Measurements from ENCODE around the gene HCFC1. TPM values are rescaled to one million over a fixed set of nuclear protein-coding genes. Genes with fewer than 3 reads are reported as not detected.

Gene HCFC1
- total RNA-seq, 1 donor from 2014 or later: 61.2 TPM

- Histone ChIP-seq H3K36me3 (ENCODE audit: insufficient read depth, low read length) (no peaks in the 10 kb centered on the region), H3K27ac (ENCODE audit: low read depth, low read length) (no peak overlapping the region), H3K9ac (ENCODE audit: low read length) (no peak overlapping the region), H3K4me2 (ENCODE audit: low read length) (no peak overlapping the region), H2AFZ (ENCODE audit: low read depth, low read length) (no peak overlapping the region), H3K9me3 (ENCODE audit: insufficient read depth, low read depth, low read length) (no peaks in the 10 kb centered on the region), H4K20me1 (ENCODE audit: insufficient read depth, low read length) (no peaks in the 10 kb centered on the region), H3K4me1 (ENCODE audit: insufficient read depth, low read length) (peaks cover 6% of the 10 kb centered on the region), H3K27me3 (ENCODE audit: insufficient read depth, low read length) (no peaks in the 10 kb centered on the region), H3K4me3 (ENCODE audit: insufficient read depth, low read depth, low read length) (no peak overlapping the region), H3K79me2 (ENCODE audit: insufficient read depth, low read length) (no peaks in the 10 kb centered on the region)
- TF ChIP-seq, protein P1, sequence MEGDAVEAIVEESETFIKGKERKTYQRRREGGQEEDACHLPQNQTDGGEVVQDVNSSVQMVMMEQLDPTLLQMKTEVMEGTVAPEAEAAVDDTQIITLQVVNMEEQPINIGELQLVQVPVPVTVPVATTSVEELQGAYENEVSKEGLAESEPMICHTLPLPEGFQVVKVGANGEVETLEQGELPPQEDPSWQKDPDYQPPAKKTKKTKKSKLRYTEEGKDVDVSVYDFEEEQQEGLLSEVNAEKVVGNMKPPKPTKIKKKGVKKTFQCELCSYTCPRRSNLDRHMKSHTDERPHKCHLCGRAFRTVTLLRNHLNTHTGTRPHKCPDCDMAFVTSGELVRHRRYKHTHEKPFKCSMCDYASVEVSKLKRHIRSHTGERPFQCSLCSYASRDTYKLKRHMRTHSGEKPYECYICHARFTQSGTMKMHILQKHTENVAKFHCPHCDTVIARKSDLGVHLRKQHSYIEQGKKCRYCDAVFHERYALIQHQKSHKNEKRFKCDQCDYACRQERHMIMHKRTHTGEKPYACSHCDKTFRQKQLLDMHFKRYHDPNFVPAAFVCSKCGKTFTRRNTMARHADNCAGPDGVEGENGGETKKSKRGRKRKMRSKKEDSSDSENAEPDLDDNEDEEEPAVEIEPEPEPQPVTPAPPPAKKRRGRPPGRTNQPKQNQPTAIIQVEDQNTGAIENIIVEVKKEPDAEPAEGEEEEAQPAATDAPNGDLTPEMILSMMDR (IDR thresholded peaks at IDR 0.05; ENCODE audit: insufficient read depth, low read depth, low read length): no peak
- no peak for TF ChIP-seq EZH2 (IDR thresholded peaks at IDR 0.05; ENCODE audit: insufficient read depth, low read length)
- Mint-ChIP-seq H3K27ac (ENCODE audit: unreplicated experiment) (no peak overlapping the region), H3K9me3 (ENCODE audit: unreplicated experiment) (no peaks in the 10 kb centered on the region), H3K36me3 (ENCODE audit: low read depth, unreplicated experiment) (no peaks in the 10 kb centered on the region), H3K4me3 (ENCODE audit: unreplicated experiment) (no peak overlapping the region), H3K4me1 (ENCODE audit: low read depth, unreplicated experiment) (peaks cover 11% of the 10 kb centered on the region), H3K27me3 (ENCODE audit: low read depth, unreplicated experiment) (no peaks in the 10 kb centered on the region)
- no peak for DNase-seq (ENCODE audit: low read depth)
- FAIRE-seq: no peak
Observed at GRCh38 chrX:153903238-153903980, 68.2 kb downstream of the HCFC1 start.

- FAIRE-seq: no peak
- Mint-ChIP-seq H3K27ac (ENCODE audit: unreplicated experiment) (no peak overlapping the region), H3K4me3 (ENCODE audit: unreplicated experiment) (no peak overlapping the region), H3K27me3 (ENCODE audit: low read depth, unreplicated experiment) (no peaks in the 10 kb centered on the region), H3K9me3 (ENCODE audit: unreplicated experiment) (no peaks in the 10 kb centered on the region), H3K36me3 (ENCODE audit: low read depth, unreplicated experiment) (no peaks in the 10 kb centered on the region), H3K4me1 (ENCODE audit: low read depth, unreplicated experiment) (peaks cover 11% of the 10 kb centered on the region)
- TF ChIP-seq, protein P1 (IDR thresholded peaks at IDR 0.05; ENCODE audit: insufficient read depth, low read depth, low read length): no peak
- TF ChIP-seq EZH2 (IDR thresholded peaks at IDR 0.05; ENCODE audit: insufficient read depth, low read length): no peak
- no peak for DNase-seq (ENCODE audit: low read depth)
- Histone ChIP-seq H3K27me3 (ENCODE audit: insufficient read depth, low read length) (peaks cover 3% of the 10 kb centered on the region), H2AFZ (ENCODE audit: low read depth, low read length) (no peak overlapping the region), H3K4me3 (ENCODE audit: insufficient read depth, low read depth, low read length) (no peak overlapping the region), H3K27ac (ENCODE audit: low read depth, low read length) (no peak overlapping the region), H3K79me2 (ENCODE audit: insufficient read depth, low read length) (no peaks in the 10 kb centered on the region), H4K20me1 (ENCODE audit: insufficient read depth, low read length) (no peaks in the 10 kb centered on the region), H3K4me1 (ENCODE audit: insufficient read depth, low read length) (peaks cover 6% of the 10 kb centered on the region), H3K36me3 (ENCODE audit: insufficient read depth, low read length) (no peaks in the 10 kb centered on the region), H3K9me3 (ENCODE audit: insufficient read depth, low read depth, low read length) (no peaks in the 10 kb centered on the region), H3K4me2 (ENCODE audit: low read length) (no peak overlapping the region), H3K9ac (ENCODE audit: low read length) (no peak overlapping the region)
Observed at GRCh38 chrX:153902385-153902784, 69.2 kb downstream of the HCFC1 start.

GRCh38 chrX:153901753-153902140, 69.9 kb downstream of the HCFC1 start:
- Histone ChIP-seq H3K27ac (ENCODE audit: low read depth, low read length) (no peak overlapping the region), H2AFZ (ENCODE audit: low read depth, low read length) (no peak overlapping the region), H3K9me3 (ENCODE audit: insufficient read depth, low read depth, low read length) (no peaks in the 10 kb centered on the region), H3K79me2 (ENCODE audit: insufficient read depth, low read length) (no peaks in the 10 kb centered on the region), H4K20me1 (ENCODE audit: insufficient read depth, low read length) (no peaks in the 10 kb centered on the region), H3K36me3 (ENCODE audit: insufficient read depth, low read length) (no peaks in the 10 kb centered on the region), H3K4me3 (ENCODE audit: insufficient read depth, low read depth, low read length) (no peak overlapping the region), H3K27me3 (ENCODE audit: insufficient read depth, low read length) (peaks cover 3% of the 10 kb centered on the region), H3K4me1 (ENCODE audit: insufficient read depth, low read length) (peaks cover 6% of the 10 kb centered on the region), H3K9ac (ENCODE audit: low read length) (no peak overlapping the region), H3K4me2 (ENCODE audit: low read length) (peak overlapping the region; percentile 52)
- Mint-ChIP-seq H3K9me3 (ENCODE audit: unreplicated experiment) (no peaks in the 10 kb centered on the region), H3K4me1 (ENCODE audit: low read depth, unreplicated experiment) (peaks cover 11% of the 10 kb centered on the region), H3K36me3 (ENCODE audit: low read depth, unreplicated experiment) (no peaks in the 10 kb centered on the region), H3K27ac (ENCODE audit: unreplicated experiment) (peak overlapping the region; percentile 72), H3K27me3 (ENCODE audit: low read depth, unreplicated experiment) (no peaks in the 10 kb centered on the region), H3K4me3 (ENCODE audit: unreplicated experiment) (no peak overlapping the region)
- DNase-seq (ENCODE audit: low read depth) (no peak), FAIRE-seq (no peak)
- TF ChIP-seq, protein P1 (IDR thresholded peaks at IDR 0.05; ENCODE audit: insufficient read depth, low read depth, low read length): no peak
- TF ChIP-seq EZH2 (IDR thresholded peaks at IDR 0.05; ENCODE audit: insufficient read depth, low read length): no peak
